Nephron progenitor cell (in vitro differentiated cells): ENCODE results near the gene SH3GL2.

ENCODE experiments used
- DNase-seq: peaks from one replicate; pipeline ENCODE4 v3.0.0; 2021
- H3K27ac Mint-ChIP-seq: 2 replicates; pipeline ENCODE4 v1.8.0; 2021; ENCODE audit warnings: mild to moderate bottlenecking, moderate library complexity, mixed read lengths
- H3K27me3 Mint-ChIP-seq: 2 replicates; pipeline ENCODE4 v1.8.0; 2021; ENCODE audit warnings: mild to moderate bottlenecking, low read depth, mixed read lengths; ENCODE audit not compliant: poor library complexity
- H3K36me3 Mint-ChIP-seq: 2 replicates; pipeline ENCODE4 v1.8.0; 2021; ENCODE audit warnings: low read depth, mixed read lengths
- H3K4me1 Mint-ChIP-seq: 2 replicates; pipeline ENCODE4 v1.8.0; 2021; ENCODE audit warnings: mixed read lengths
- H3K4me3 Mint-ChIP-seq: 2 replicates; pipeline ENCODE4 v1.8.0; 2021; ENCODE audit warnings: mild to moderate bottlenecking, moderate library complexity, mixed read lengths
- H3K9me3 Mint-ChIP-seq: 2 replicates; pipeline ENCODE4 v1.8.0; 2021; ENCODE audit warnings: mild to moderate bottlenecking, moderate library complexity, mixed read lengths
- TF ChIP-seq, protein P1 (sequence below): fragments of 200-600 bp; sonication (generic); IDR thresholded peaks from 2 replicates; pipeline ENCODE4 v1.5.0; 2021; ENCODE audit warnings: antibody characterized with exemption

SH3GL2 gene

DNA sequence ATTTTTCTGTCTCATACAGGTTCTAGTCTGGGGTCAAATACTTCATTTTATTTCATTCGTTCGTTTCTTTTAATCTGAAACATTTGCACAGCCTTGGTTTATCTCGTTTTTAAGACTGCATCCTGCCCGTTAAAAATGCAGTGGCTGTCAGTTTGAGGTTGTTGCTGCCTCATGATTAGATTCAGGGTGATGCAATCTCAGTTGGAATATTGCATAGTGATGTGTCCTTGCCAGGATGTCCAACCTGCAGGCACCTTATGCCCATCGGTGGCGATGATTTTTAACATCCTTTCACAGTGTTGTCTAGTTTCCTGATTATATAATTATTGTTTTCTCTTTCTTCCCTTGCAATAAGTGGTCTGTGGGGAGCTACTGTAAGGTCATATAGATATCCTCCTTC is 45.1 kb downstream of the SH3GL2 start:
- H3K36me3 Mint-ChIP-seq, result no peaks in the 10 kb centered on the region
- H3K27me3 Mint-ChIP-seq, result peaks cover 3% of the 10 kb centered on the region
- no peaks in the 10 kb centered on the region for H3K9me3 Mint-ChIP-seq
- H3K4me1 Mint-ChIP-seq, result peaks cover 24% of the 10 kb centered on the region
- no peak for DNase-seq
- H3K27ac Mint-ChIP-seq, result no peak overlapping the region
- no peak overlapping the region for H3K4me3 Mint-ChIP-seq
- TF ChIP-seq, protein P1, sequence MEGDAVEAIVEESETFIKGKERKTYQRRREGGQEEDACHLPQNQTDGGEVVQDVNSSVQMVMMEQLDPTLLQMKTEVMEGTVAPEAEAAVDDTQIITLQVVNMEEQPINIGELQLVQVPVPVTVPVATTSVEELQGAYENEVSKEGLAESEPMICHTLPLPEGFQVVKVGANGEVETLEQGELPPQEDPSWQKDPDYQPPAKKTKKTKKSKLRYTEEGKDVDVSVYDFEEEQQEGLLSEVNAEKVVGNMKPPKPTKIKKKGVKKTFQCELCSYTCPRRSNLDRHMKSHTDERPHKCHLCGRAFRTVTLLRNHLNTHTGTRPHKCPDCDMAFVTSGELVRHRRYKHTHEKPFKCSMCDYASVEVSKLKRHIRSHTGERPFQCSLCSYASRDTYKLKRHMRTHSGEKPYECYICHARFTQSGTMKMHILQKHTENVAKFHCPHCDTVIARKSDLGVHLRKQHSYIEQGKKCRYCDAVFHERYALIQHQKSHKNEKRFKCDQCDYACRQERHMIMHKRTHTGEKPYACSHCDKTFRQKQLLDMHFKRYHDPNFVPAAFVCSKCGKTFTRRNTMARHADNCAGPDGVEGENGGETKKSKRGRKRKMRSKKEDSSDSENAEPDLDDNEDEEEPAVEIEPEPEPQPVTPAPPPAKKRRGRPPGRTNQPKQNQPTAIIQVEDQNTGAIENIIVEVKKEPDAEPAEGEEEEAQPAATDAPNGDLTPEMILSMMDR, result no peak

DNA sequence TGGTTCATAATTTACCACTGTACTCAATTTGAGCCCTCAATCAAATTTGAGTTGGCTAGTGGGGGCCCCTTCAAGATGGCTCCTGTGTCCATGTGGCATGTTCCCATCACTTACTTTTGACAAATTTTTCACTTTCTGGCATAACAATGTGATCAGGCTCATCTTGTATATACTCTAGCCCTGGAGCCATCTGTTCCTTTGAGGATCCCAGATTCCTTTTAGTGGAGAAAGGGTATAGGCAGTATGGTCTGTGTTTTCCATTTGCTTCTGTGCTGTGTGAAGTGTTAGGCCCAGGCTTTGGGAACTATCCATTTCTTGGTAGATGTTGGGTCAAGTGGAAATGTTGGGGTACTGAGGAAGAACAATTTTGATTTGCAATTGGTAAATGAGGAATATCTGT is 45.7 kb downstream of the SH3GL2 start:
- H3K27me3 Mint-ChIP-seq, result peaks cover 3% of the 10 kb centered on the region
- no peak overlapping the region for H3K27ac Mint-ChIP-seq
- TF ChIP-seq, protein P1, result no peak
- DNase-seq, result no peak
- peaks cover 24% of the 10 kb centered on the region for H3K4me1 Mint-ChIP-seq
- no peak overlapping the region for H3K4me3 Mint-ChIP-seq
- no peaks in the 10 kb centered on the region for H3K36me3 Mint-ChIP-seq
- H3K9me3 Mint-ChIP-seq, result no peaks in the 10 kb centered on the region

DNA sequence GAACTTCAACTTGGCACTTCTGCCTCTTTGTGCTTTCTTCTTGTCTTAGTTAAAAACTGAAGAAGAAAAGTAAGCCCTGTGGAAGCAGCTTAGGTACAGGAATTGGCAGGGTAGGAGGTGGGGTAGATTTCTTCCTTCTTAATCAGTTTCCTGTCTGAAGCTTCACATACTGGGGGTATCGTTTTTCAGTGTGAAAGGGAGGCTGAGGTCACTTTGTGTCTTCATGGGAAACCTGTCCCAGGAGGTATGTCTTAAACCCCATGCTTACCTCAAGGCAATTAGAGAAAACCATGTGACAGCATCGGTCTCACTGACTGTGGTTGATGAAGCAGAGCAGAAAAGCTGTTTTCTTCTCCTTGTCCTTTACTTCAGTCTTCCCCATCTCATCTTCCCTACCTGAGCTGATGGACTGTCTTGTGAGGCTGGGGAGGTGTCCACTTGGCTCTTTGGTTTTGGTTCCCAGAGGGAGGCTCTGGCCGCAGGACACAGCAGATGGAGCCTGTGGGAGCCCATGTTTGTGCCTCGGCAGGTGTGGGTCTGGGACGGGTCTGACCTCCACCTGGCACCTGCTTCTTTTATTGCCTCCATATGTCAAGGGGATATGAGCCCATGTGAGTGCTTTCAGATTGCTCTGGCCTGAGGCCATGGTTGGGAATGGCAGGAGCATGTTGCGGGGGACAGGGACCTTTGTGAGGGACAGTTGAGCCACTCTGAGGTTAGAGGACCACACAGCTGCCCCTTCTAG is 47.0 kb downstream of the SH3GL2 start:
- peaks cover 30% of the 10 kb centered on the region for H3K4me1 Mint-ChIP-seq
- peaks cover 3% of the 10 kb centered on the region for H3K27me3 Mint-ChIP-seq
- DNase-seq, result no peak
- H3K36me3 Mint-ChIP-seq, result no peaks in the 10 kb centered on the region
- TF ChIP-seq, protein P1, result no peak
- H3K4me3 Mint-ChIP-seq, result no peak overlapping the region
- no peak overlapping the region for H3K27ac Mint-ChIP-seq
- no peaks in the 10 kb centered on the region for H3K9me3 Mint-ChIP-seq

DNA sequence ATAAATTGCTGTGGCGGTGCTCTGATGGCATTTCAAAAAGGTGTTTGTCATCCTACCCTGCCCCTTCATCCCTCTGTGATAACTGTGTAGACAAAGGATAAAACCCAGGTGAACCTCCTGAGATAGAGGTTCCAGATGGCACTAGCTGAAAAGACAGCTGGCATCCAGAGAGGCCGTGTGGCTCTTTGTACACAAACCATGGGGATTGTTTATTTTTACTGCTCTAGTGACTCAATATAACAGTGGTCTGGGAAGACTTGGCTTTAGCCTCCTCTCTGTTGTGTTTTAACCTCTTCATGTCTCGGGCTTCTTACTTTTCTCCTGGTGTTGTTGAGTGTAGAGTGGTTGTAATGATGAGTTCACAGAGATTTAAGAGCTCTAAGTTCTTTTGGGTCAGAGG is 48.8 kb downstream of the SH3GL2 start:
- Mint-ChIP-seq H3K4me3 (no peak overlapping the region), H3K27ac (no peak overlapping the region), H3K36me3 (no peaks in the 10 kb centered on the region), H3K27me3 (peaks cover 3% of the 10 kb centered on the region), H3K4me1 (peaks cover 31% of the 10 kb centered on the region), H3K9me3 (no peaks in the 10 kb centered on the region)
- TF ChIP-seq, protein P1, result no peak
- no peak for DNase-seq

DNA sequence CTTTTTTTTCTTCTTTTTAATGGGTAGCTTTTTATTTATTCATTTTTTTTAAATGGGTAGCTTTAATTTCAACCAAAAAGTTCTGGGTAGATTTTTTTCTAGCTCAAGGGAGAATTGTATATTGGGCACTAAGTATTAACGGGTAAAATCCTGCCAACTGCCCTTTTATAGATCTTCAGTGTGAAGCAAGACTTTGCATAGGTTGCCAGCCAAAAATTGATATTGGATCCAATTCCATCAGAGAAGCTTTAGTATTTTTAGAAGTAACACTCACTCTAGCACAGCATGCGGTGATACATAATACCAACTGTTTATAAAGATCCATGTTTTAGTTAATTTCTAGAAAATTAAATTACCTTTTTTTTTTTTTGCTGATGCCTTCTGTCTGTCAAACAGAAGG is 49.8 kb downstream of the SH3GL2 start:
- no peak for DNase-seq
- peaks cover 31% of the 10 kb centered on the region for H3K4me1 Mint-ChIP-seq

More for the DNA sequence above, 49.8 kb downstream of the SH3GL2 start:
- TF ChIP-seq, protein P1, result no peak
- Mint-ChIP-seq H3K36me3 (no peaks in the 10 kb centered on the region), H3K4me3 (no peak overlapping the region), H3K27me3 (peaks cover 1% of the 10 kb centered on the region), H3K9me3 (no peaks in the 10 kb centered on the region), H3K27ac (no peak overlapping the region)
